ENCODE measurements around the gene CCDC9B.

CCDC9B gene

DNA sequence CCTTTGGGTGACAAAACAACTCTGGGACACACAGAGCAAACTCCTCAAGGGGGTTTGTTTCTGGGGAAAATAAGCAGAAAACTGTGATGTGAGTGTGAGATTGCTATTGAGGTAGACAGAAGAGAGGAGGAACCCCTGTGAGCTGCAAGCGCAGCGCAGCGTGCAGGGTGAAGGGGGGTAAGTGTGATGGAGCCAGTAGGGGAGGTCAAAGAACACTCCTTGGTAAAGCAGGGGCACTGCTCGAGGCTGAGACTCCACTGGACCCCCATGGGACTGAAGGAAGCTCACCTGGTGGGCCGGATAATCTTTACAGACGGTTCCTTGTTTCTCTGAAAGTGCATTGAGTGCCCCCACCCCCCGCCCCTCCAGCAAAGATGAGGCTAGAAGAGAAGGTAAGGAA lies 9.7 kb downstream of the CCDC9B start:
- H3K27ac ChIP-seq = peak overlapping the region; percentile 60

DNA sequence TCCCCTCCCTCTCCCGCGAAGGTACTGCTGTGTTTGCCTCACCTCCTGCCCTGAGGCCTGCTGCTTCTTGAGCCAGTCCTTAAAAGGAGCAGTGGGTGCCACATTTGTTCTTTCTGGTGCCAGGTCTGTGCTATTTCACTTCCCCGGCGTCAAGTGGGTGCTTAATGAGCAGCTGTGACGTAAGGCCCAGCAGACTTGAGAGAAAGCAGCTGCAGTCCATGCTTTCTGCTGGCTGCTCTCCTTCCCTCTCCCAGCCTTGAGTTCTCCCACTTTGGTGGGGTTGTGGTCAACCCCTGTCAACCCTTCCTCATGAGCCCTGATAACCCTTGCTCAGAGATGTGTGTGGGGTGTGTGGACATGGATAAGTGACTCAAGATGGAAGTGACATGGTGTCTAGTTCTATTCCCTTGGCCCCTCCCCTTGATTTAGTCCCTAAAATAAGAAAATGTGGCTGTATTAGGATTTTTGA lies 10.3 kb downstream of the CCDC9B start:
- H3K9me3 ChIP-seq (ENCODE audit: low read depth, low read length) = no peaks in the 10 kb centered on the region
- H3K27ac ChIP-seq = peak overlapping the region; percentile 60
- H3K36me3 ChIP-seq (ENCODE audit: insufficient read depth, low read length) = peaks cover 8% of the 10 kb centered on the region
- H3K9ac ChIP-seq (ENCODE audit: insufficient read length) = no peak overlapping the region
- DNase-seq (ENCODE audit: low read depth, low spot score) = no peak
- no peak overlapping the region for H3K4me3 ChIP-seq
- TF ChIP-seq EZH2 (IDR thresholded peaks at IDR 0.05) = no peak
- TF ChIP-seq POLR2AphosphoS5 (IDR thresholded peaks at IDR 0.05; ENCODE audit: borderline replicate concordance, low read depth, low read length) = peak; percentile 28; the same call in 1 of the 2 replicates

More for the DNA sequence above, 9.7 kb downstream of the CCDC9B start:
- H3K4me3 ChIP-seq = no peak overlapping the region
- no peaks in the 10 kb centered on the region for H3K9me3 ChIP-seq (ENCODE audit: low read depth, low read length)
- no peak overlapping the region for H3K9ac ChIP-seq (ENCODE audit: insufficient read length)
- peaks cover 8% of the 10 kb centered on the region for H3K36me3 ChIP-seq (ENCODE audit: insufficient read depth, low read length)
- no peak for DNase-seq (ENCODE audit: low read depth, low spot score)
- TF ChIP-seq POLR2AphosphoS5 (IDR thresholded peaks at IDR 0.05; ENCODE audit: borderline replicate concordance, low read depth, low read length) (no peak), EZH2 (IDR thresholded peaks at IDR 0.05) (no peak), FOXP2 (optimal IDR thresholded peaks at IDR 0.05; ENCODE audit: control extremely low read depth, extremely low read length, insufficient read depth) (no peak)

DNA sequence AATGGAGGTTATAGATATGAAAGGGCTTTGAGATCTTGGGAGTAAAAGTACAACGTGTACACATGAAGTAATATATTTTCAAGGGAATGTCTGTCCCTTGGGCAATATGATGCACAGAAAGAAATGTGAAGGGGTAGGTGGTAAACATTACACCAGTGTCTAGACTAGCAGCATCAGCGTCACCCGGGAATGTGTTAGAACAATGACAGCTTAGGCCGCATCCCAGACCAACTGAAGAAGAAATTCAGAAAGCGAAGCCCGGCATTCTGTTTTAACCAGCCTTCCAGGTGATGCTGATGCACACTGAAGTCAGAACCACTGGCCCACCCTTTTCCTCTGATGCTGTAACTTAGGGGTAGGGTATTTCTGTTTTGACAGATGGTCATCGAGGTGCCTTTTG lies 10.9 kb downstream of the CCDC9B start:
- DNase-seq (ENCODE audit: low read depth, low spot score) = no peak
- TF ChIP-seq FOXP2 (optimal IDR thresholded peaks at IDR 0.05; ENCODE audit: control extremely low read depth, extremely low read length, insufficient read depth) (no peak), POLR2AphosphoS5 (IDR thresholded peaks at IDR 0.05; ENCODE audit: borderline replicate concordance, low read depth, low read length) (no peak; the same call in 1 of the 2 replicates), EZH2 (IDR thresholded peaks at IDR 0.05) (no peak)
- H3K27ac ChIP-seq = peak overlapping the region; percentile 92
- H3K36me3 ChIP-seq (ENCODE audit: insufficient read depth, low read length) = peaks cover 8% of the 10 kb centered on the region
- no peak overlapping the region for H3K9ac ChIP-seq (ENCODE audit: insufficient read length)
- no peaks in the 10 kb centered on the region for H3K9me3 ChIP-seq (ENCODE audit: low read depth, low read length)
- H3K4me3 ChIP-seq = no peak overlapping the region

DNA sequence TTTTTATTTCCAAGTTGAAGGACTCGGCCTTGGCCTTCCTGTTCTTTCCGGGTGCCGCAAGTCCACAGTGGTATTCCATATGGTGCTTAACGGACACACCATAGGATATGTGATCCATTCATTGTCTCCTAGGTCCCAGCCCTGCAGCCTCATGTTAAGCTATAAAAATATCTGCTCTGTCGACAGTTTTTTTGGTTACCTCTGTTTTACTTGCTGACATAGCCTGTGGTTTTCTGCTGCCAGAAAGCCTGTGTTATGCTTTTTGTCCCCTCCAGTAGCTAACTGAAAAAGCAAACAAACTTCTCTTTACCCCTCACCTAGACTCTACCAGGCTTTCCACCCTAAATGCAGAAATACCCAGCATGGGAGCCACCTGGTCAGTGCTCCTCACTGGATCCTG lies 12.0 kb downstream of the CCDC9B start:
- TF ChIP-seq POLR2AphosphoS5 (IDR thresholded peaks at IDR 0.05; ENCODE audit: borderline replicate concordance, low read depth, low read length) (no peak; the same call in 1 of the 2 replicates), FOXP2 (optimal IDR thresholded peaks at IDR 0.05; ENCODE audit: control extremely low read depth, extremely low read length, insufficient read depth) (no peak)
- H3K9ac ChIP-seq (ENCODE audit: insufficient read length) = peak overlapping the region; percentile 63
- H3K27ac ChIP-seq = peak overlapping the region; percentile 92
- DNase-seq (ENCODE audit: low read depth, low spot score) = no peak
- H3K4me3 ChIP-seq = peak overlapping the region; percentile 77
- H3K36me3 ChIP-seq (ENCODE audit: insufficient read depth, low read length) = peaks cover 8% of the 10 kb centered on the region
- no peaks in the 10 kb centered on the region for H3K9me3 ChIP-seq (ENCODE audit: low read depth, low read length)

DNA sequence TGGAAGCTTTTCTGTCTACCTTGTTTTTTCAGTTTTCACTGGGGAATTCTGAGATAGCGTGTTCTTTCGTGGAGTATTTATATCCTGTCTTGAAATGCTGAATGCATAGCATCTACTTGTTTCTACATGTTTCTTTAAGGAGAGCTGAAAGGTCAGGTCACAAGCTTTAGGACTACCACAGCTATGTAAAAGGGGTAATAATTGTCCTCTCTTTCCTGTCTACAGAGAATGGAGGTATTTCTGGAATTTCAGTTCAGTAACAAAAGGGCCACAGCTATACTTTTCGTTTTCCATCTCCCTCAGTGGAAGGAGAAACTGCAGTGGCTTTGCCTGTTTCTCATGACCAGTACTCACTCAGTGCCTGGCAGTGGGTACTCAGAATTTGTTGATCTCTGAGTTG lies 12.6 kb downstream of the CCDC9B start:
- H3K27ac ChIP-seq = peak overlapping the region; percentile 92
- no peaks in the 10 kb centered on the region for H3K9me3 ChIP-seq (ENCODE audit: low read depth, low read length)
- peaks cover 8% of the 10 kb centered on the region for H3K36me3 ChIP-seq (ENCODE audit: insufficient read depth, low read length)
- H3K9ac ChIP-seq (ENCODE audit: insufficient read length) = peak overlapping the region; percentile 63
- TF ChIP-seq EZH2 (IDR thresholded peaks at IDR 0.05) = no peak
- H3K4me3 ChIP-seq = peak overlapping the region; percentile 77
- DNase-seq (ENCODE audit: low read depth, low spot score) = no peak

DNA sequence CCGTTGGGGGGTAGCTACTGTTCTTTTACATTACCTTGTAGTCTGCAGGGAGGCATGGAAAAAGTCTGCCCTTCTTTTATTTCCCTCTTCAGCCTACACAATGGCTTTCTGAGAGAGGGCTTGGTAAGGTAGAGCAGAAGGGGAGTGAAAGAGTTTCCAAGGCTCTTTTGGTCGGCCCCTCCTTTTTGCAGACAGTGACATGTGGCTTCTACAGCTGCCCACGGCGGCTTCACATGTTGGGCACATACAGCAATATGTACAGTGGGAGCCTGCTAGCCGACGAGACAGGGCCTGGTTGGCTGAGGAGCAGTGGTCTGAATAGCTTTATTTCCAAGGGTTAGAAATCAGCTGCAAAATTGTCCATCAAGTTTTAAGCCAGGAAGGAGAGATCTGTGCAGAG lies 13.3 kb downstream of the CCDC9B start:
- peak overlapping the region; percentile 63 for H3K9ac ChIP-seq (ENCODE audit: insufficient read length)
- no peak for DNase-seq (ENCODE audit: low read depth, low spot score)
- H3K9me3 ChIP-seq (ENCODE audit: low read depth, low read length) = no peaks in the 10 kb centered on the region
- peaks cover 8% of the 10 kb centered on the region for H3K36me3 ChIP-seq (ENCODE audit: insufficient read depth, low read length)
- H3K27ac ChIP-seq = peak overlapping the region; percentile 92
- TF ChIP-seq POLR2AphosphoS5 (IDR thresholded peaks at IDR 0.05; ENCODE audit: borderline replicate concordance, low read depth, low read length) = no peak
- peak overlapping the region; percentile 77 for H3K4me3 ChIP-seq

DNA sequence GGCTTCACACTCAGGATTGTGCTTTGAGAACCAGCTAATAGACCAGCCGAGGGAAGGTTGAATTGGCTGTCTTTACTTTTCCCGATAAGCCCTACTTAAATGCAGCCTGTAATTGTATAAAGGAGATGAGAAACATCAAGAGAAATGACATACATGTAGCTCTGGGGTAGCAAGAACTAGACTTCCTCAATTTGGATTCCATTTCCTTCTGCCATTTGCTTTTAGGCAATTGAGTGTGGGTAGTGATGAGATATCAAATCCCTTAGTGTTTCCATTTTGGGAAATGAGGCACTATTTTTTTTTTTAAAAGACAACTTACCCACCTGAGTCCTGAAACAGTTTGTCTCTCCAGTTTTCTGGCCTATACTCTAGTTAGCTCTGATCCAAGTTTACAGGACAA lies 15.0 kb downstream of the CCDC9B start:
- Histone ChIP-seq H3K9me3 (ENCODE audit: low read depth, low read length) (no peaks in the 10 kb centered on the region), H3K27ac (no peak overlapping the region), H3K9ac (ENCODE audit: insufficient read length) (peak overlapping the region; percentile 51), H3K36me3 (ENCODE audit: insufficient read depth, low read length) (peaks cover 8% of the 10 kb centered on the region), H3K4me3 (peak overlapping the region; percentile 77)
- TF ChIP-seq EZH2 (IDR thresholded peaks at IDR 0.05) = no peak
- TF ChIP-seq FOXP2 (optimal IDR thresholded peaks at IDR 0.05; ENCODE audit: control extremely low read depth, extremely low read length, insufficient read depth) = no peak
- no peak for TF ChIP-seq POLR2AphosphoS5 (IDR thresholded peaks at IDR 0.05; ENCODE audit: borderline replicate concordance, low read depth, low read length)
- DNase-seq (ENCODE audit: low read depth, low spot score) = no peak

DNA sequence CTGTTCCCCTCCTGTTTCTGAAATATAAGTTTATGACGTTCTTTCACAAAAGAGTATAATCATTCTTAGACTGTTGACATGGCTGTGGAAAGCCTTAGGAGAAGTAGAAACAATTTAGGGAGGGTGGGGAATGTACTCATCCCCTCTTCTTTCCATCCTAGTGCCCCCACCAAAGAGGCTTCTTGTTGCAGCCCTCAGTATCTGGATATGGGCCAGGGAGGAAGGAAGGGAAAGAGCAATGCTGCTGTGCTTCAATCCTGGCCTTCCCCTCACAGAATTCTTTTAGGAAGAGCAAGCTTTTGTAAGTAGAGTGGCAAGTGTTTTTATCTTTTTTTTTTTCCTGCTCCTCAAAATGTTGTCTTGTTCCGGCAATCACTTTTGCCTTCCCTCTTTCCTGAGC lies 15.6 kb downstream of the CCDC9B start:
- Histone ChIP-seq H3K9me3 (ENCODE audit: low read depth, low read length) (no peaks in the 10 kb centered on the region), H3K27ac (no peak overlapping the region), H3K36me3 (ENCODE audit: insufficient read depth, low read length) (peaks cover 8% of the 10 kb centered on the region), H3K4me3 (peak overlapping the region; percentile 77), H3K9ac (ENCODE audit: insufficient read length) (peak overlapping the region; percentile 51)
- no peak for DNase-seq (ENCODE audit: low read depth, low spot score)
- TF ChIP-seq EZH2 (IDR thresholded peaks at IDR 0.05) = no peak
- no peak for TF ChIP-seq POLR2AphosphoS5 (IDR thresholded peaks at IDR 0.05; ENCODE audit: borderline replicate concordance, low read depth, low read length)
- TF ChIP-seq FOXP2 (optimal IDR thresholded peaks at IDR 0.05; ENCODE audit: control extremely low read depth, extremely low read length, insufficient read depth) = no peak
